Esophagus muscularis mucosa (tissue), 4 donors: ENCODE data around the gene MAP3K14. TPM values are rescaled to one million over a fixed set of nuclear protein-coding genes. Genes with fewer than 3 reads are reported as not detected.

Source experiments
- DNase-seq: peaks from one replicate; pipeline ENCODE4 v3.0.0-alpha.2; 2017; ENCODE audit errors: extremely low spot score
- H3K27ac ChIP-seq, 4 donors: fragments of 200-600 bp; sonication (generic); replicated peaks in 1 of 4; 1 replicate in 3 of 4; 2 replicates in 1 of 4; pipeline ENCODE4 v1.5.1; 2016 to 2019; ENCODE audit warnings: mild to moderate bottlenecking in 1 of 4
- H3K27me3 ChIP-seq, 4 donors: fragments of 200-600 bp; sonication (generic); one replicate each; pipeline versions ENCODE4 v1.5.1 to v1.6.0; 2016 to 2019
- H3K36me3 ChIP-seq, 4 donors: fragments of 200-600 bp; sonication (generic); one replicate each; pipeline ENCODE4 v1.5.1; 2016 to 2019
- H3K4me1 ChIP-seq, 4 donors: fragments of 200-600 bp; sonication (generic); one replicate each; pipeline ENCODE4 v1.5.1; 2016 to 2019
- H3K4me3 ChIP-seq, 4 donors: fragments of 200-600 bp; sonication (generic); 1 replicate in 2 of 4; 2 replicates in 2 of 4; pipeline ENCODE4 v1.5.1; 2016 to 2019; ENCODE audit warnings: mild to moderate bottlenecking in 4 of 4, moderate library complexity in 1 of 4
- H3K9me3 ChIP-seq, 4 donors: fragments of 200-600 bp; sonication (generic); 1 replicate in 3 of 4; 2 replicates in 1 of 4; pipeline ENCODE4 v1.5.1; 2016 to 2019
- EP300 ChIP-seq: sonication (generic); formaldehyde crosslinking; IDR thresholded peaks from one replicate; pipeline ENCODE4 v1.6.1; 2017; ENCODE audit warnings: antibody characterized with exemption
- POLR2A ChIP-seq: fragments of 450-650 bp; IDR thresholded peaks from one replicate; pipeline ENCODE4 v1.6.1; 2017; ENCODE audit warnings: antibody characterized with exemption, moderate library complexity, mild to moderate bottlenecking, low read depth
- POLR2AphosphoS5 ChIP-seq, 2 donors: sonication (generic); formaldehyde crosslinking; IDR thresholded peaks; one replicate each; pipeline ENCODE4 v1.6.1; 2017; ENCODE audit warnings: antibody characterized with exemption in 2 of 2
- WGBS: methylation state at CpG from one replicate; pipeline ENCODE4 v1.1.5; 2018; 5-methylcytosine and 5-hydroxymethylcytosine counted together
- intact Hi-C: fragments of 100-400 bp; cut with DNase I; formaldehyde crosslinking; loops from one replicate; pipeline ENCODE4 v1.15.1; 2023
- total RNA-seq, 4 donors: library from RNA; depleted of rRNA; stranded (reverse); fragments of >200 nt; gene quantifications; one replicate each; pipeline versions ENCODE4 v1.1.0 to v1.2.1, GENCODE V29; 2016
- TF ChIP-seq, protein P1 (sequence below), 3 experiments: fragments of 200-600 bp in 2 of 3; fragments of 450-650 bp in 1 of 3; sonication (generic) in 2 of 3; IDR thresholded peaks; one replicate each; pipeline ENCODE4 v1.5.1; 2017 to 2019; ENCODE audit warnings: antibody characterized with exemption in 3 of 3, mild to moderate bottlenecking in 2 of 3, moderate library complexity in 1 of 3

Gene MAP3K14
- total RNA-seq, 4 donors from 2014 or later = 7.8 to 26.5 (median 10.6) TPM

DNA sequence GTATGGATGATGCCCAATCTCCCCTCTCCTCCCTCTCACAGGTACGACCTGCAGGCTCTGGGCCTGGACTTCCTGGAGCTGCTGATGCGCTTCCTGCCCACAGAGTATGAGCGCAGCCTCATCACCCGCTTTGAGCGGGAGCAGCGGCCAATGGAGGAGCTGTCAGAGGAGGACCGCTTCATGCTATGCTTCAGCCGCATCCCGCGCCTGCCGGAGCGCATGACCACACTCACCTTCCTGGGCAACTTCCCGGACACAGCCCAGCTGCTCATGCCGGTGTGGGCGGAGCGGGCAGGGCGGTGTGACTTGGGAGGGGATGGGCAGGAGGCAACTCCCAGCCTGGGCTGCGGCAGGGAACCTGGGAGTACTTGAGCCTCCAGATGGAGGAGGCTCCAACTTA lies 73.1 kb downstream of the MAP3K14 start:
- no peak for TF ChIP-seq EP300
- TF ChIP-seq, protein P1, sequence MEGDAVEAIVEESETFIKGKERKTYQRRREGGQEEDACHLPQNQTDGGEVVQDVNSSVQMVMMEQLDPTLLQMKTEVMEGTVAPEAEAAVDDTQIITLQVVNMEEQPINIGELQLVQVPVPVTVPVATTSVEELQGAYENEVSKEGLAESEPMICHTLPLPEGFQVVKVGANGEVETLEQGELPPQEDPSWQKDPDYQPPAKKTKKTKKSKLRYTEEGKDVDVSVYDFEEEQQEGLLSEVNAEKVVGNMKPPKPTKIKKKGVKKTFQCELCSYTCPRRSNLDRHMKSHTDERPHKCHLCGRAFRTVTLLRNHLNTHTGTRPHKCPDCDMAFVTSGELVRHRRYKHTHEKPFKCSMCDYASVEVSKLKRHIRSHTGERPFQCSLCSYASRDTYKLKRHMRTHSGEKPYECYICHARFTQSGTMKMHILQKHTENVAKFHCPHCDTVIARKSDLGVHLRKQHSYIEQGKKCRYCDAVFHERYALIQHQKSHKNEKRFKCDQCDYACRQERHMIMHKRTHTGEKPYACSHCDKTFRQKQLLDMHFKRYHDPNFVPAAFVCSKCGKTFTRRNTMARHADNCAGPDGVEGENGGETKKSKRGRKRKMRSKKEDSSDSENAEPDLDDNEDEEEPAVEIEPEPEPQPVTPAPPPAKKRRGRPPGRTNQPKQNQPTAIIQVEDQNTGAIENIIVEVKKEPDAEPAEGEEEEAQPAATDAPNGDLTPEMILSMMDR (IDR thresholded peaks at IDR 0.05) = no peak
- TF ChIP-seq POLR2AphosphoS5 (IDR thresholded peaks at IDR 0.05) = no peak
- no peak for TF ChIP-seq POLR2A
- Histone ChIP-seq H3K4me3 (no peak overlapping the region), H3K27me3 (peaks cover 0 to 36% (median 16%) of the 10 kb centered on the region in 4 donors), H3K4me1 (peaks cover 25 to 40% (median 36%) of the 10 kb centered on the region in 4 donors), H3K9me3 (no peaks in the 10 kb centered on the region), H3K36me3 (peaks cover 0 to 61% (median 33%) of the 10 kb centered on the region in 4 donors), H3K27ac (no peak overlapping the region)
- intact Hi-C loops = no loop called here
- WGBS = 90% methylated on average over 12 of the region's 18 CpGs
- no peak for DNase-seq

DNA sequence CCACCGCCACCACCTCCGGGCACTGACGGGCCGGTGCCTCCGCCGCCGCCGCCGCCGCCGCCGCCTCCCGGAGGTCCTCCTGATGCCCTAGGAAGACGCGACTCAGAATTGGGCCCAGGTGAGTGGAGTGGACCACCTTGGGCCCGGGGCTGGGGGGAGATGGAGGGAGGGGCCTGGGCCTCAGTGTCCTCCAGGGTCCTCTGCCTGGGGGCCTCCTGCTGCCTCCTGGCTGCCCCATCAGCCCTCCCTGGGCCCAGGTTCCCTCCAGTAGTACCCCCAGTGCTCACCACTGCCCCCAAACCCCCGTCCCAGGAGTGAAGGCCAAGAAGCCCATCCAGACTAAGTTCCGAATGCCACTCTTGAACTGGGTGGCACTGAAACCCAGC lies 74.8 kb downstream of the MAP3K14 start:
- Histone ChIP-seq H3K4me1 (peaks cover 14 to 25% (median 22%) of the 10 kb centered on the region in 4 donors), H3K9me3 (no peaks in the 10 kb centered on the region), H3K36me3 (peaks cover 0 to 75% (median 35%) of the 10 kb centered on the region in 4 donors), H3K27ac (no peak overlapping the region), H3K4me3 (peak overlapping the region; percentile 32 to 55 (median 36)), H3K27me3 (peaks cover 0 to 48% (median 16%) of the 10 kb centered on the region in 4 donors)
- WGBS = 66% methylated on average over 11 of the region's 18 CpGs
- no peak for DNase-seq
- intact Hi-C loops = no loop called here
- TF ChIP-seq EP300 (no peak), POLR2AphosphoS5 (IDR thresholded peaks at IDR 0.05) (no peak), POLR2A (no peak)
- TF ChIP-seq, protein P1 (IDR thresholded peaks at IDR 0.05) = no peak

DNA sequence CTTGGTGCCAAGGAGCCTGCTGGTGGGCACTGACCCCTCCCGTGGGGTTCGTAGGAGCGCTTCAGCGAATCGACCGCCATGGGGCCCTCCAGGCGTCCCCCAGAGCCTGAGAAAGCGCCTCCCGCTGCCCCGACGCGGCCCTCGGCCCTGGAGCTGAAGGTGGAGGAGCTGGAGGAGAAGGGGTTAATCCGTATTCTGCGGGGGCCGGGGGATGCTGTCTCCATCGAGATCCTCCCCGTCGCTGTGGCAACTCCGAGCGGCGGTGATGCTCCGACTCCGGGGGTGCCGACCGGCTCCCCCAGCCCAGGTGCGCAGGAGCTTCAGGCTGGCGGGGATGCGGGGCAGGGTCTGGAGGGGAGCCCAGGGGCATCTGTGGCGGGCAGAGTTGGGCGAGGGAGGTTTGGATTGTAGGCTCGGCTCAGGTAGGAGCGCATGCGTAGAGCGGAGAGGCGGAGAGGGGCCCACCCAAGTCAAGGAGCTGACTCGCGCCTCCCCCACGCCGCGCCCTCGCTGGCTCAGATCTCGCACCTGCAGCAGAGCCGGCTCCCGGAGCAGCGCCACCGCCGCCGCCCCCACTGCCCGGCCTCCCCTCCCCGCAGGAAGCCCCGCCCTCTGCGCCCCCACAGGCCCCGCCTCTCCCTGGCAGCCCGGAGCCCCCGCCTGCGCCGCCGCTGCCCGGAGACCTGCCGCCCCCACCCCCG lies 75.3 kb downstream of the MAP3K14 start:
- intact Hi-C loops = no loop called here
- WGBS = 46% methylated on average over 41 of the region's 62 CpGs
- TF ChIP-seq POLR2AphosphoS5 (IDR thresholded peaks at IDR 0.05) (no peak), EP300 (no peak), POLR2A (no peak)
- TF ChIP-seq, protein P1 (IDR thresholded peaks at IDR 0.05) = no peak
- H3K27me3 ChIP-seq = peaks cover 0 to 52% (median 16%) of the 10 kb centered on the region in 4 donors
- DNase-seq = no peak
- H3K27ac ChIP-seq = no peak overlapping the region
- no peaks in the 10 kb centered on the region for H3K9me3 ChIP-seq
- H3K36me3 ChIP-seq = peaks cover 0 to 79% (median 35%) of the 10 kb centered on the region in 4 donors
- peaks cover 9 to 20% (median 17%) of the 10 kb centered on the region in 4 donors for H3K4me1 ChIP-seq
- peak overlapping the region; percentile 32 to 55 (median 36) for H3K4me3 ChIP-seq

DNA sequence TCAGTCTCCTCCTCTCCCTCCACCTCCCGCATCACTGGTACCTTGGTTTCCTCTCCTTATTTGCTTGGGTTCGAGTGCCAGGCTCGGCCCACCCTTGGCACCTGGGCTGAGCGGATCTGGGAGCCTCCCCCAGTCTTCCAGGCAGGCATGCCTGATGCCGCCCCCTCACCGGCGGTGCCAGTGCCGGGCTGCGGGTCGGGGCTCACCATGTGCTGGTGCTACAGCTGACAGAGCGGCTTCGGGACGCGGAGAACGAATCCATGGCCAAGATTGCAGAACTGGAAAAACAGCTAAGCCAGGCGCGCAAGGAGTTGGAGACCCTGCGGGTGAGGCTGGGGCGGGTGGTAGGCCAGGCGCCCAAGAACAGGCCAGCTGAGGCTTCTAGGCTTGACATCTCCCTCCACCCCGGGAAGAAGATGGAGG lies 75.9 kb downstream of the MAP3K14 start:
- H3K36me3 ChIP-seq = peaks cover 0 to 73% (median 36%) of the 10 kb centered on the region in 4 donors
- intact Hi-C loops = no loop called here
- H3K4me1 ChIP-seq = peaks cover 7 to 17% (median 14%) of the 10 kb centered on the region in 4 donors
- H3K27me3 ChIP-seq = peaks cover 0 to 57% (median 16%) of the 10 kb centered on the region in 4 donors
- no peak overlapping the region for H3K27ac ChIP-seq
- no peaks in the 10 kb centered on the region for H3K9me3 ChIP-seq
- 62% methylated on average over 21 of the region's 21 CpGs for WGBS
- H3K4me3 ChIP-seq = peak overlapping the region in 3 of 4 donors; percentile 32 to 55 (median 41)
- no peak for TF ChIP-seq EP300
- no peak for TF ChIP-seq POLR2AphosphoS5 (IDR thresholded peaks at IDR 0.05)
- TF ChIP-seq, protein P1 (IDR thresholded peaks at IDR 0.05) = no peak
- TF ChIP-seq POLR2A = no peak
- DNase-seq = no peak
